ENCODE results near the gene BRD7.

BRD7 gene

GRCh38 chr16:50318796-50319578 lies 49.8 kb downstream of the BRD7 start:
- DNase-seq: no peak

DNA sequence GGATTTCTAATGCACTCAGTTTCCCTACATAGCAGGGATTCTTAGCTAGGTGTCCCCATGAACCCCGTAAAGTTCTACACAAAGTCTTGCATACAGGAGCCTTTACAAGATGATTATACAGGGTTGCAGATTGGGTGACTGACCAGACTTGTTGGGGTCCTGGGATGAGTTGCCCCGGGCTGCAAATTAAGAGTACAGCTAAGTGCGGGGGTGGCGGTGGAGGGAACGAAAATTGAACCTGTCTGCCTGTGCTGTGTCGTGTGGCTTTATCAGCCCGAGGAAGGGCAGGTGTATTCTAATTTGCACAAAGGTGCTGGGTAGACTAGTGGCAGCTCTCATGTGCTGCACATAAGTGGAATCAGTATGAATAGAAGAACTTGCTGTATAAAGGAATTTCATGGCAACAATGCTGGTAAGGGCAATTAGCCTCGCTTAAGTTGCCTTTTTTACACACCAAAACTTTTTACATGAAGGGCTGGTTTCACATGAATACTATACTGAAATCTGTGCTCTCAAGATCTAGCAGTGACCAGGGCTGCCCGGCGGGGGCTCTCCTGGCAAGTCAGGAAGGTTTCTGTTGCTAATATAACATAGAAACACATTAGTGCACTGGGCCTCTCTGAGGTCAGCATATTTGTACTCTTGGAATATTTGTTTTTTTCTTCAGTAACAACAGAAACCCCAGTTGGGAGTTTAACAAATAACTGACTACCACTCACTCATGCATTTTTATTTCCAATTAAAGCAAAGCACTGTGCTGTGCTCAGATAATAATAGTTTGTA lies 51.7 kb downstream of the BRD7 start:
- no peak for DNase-seq

- DNase-seq: no peak
Observed at GRCh38 chr16:50316102-50316847, 52.5 kb downstream of the BRD7 start.

DNA sequence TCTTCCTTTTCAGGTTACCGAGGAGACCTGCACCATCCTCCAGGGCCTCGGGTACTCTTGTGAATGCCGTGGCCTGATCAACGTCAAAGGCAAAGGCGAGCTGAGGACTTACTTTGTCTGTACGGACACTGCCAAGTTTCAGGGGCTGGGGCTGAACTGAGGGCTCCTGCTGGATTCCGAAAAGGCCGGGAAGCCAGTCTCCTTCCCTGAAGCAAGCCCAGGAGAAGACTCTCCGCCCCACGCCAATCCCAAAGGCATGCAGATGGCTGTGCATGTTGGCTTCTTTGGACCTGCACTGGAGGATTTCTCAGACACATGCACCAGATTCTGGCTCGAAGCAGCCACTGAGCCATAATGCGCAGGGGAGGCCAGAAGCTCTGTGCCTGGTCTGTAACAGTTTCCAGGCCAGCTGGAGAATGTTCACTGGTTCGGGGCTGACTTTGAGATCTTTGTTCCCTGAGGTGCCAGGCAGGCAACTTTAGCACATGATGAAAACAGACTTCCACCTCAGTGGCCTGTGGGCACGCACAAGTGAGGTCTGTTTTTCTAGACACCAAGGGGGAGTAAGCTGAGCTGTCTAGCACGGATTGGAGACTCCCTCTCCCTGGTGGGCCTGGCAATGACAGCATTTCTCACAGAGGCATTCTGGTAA lies 53.3 kb downstream of the BRD7 start:
- no peak for DNase-seq

GRCh38 chr16:50314665-50315064 lies 54.1 kb downstream of the BRD7 start:
- DNase-seq: no peak

DNA sequence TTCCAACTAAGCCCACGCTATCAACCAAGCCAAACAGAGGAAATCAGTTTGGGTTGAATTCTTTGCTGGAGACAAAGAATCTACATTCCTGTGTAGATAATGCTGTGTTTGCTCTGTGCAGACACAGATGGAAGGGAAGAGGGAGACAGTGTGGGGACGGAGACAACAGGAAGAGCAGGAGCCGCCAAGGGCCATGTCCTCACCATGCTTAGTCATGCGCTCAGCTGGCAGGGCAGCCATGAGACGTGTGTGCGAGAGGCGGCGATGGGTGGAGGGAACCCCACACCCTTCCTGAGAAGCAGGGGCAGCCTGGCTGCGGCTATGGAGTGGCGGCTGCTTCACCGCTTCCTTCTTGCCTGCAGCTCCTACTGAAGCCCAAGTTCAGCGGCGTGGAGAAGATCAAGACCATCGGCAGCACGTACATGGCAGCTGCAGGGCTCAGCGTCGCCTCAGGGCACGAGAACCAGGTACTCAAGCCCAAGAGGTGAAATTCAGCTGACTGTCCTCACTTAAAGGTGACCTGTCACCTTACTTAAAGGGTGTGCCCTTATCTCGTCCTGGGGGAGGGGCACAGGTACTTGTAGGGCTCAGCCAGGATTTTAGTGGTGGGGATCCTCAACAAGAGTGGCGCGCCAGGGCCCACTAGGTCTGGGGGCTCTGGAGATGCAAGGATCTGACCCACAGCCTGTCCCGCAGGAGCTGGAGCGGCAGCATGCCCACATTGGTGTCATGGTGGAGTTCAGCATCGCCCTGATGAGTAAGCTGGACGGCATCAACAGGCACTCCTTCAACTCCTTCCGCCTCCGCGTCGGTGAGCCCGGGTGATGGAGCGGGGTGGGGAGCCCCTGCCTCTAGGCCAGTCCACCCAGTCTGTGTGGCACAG lies 55.0 kb downstream of the BRD7 start:
- peak; percentile 22 for DNase-seq

GRCh38 chr16:50311891-50312501 lies 56.8 kb downstream of the BRD7 start:
- DNase-seq: peak; percentile 24

GRCh38 chr16:50311134-50311528 lies 57.7 kb downstream of the BRD7 start:
- no peak for DNase-seq

DNA sequence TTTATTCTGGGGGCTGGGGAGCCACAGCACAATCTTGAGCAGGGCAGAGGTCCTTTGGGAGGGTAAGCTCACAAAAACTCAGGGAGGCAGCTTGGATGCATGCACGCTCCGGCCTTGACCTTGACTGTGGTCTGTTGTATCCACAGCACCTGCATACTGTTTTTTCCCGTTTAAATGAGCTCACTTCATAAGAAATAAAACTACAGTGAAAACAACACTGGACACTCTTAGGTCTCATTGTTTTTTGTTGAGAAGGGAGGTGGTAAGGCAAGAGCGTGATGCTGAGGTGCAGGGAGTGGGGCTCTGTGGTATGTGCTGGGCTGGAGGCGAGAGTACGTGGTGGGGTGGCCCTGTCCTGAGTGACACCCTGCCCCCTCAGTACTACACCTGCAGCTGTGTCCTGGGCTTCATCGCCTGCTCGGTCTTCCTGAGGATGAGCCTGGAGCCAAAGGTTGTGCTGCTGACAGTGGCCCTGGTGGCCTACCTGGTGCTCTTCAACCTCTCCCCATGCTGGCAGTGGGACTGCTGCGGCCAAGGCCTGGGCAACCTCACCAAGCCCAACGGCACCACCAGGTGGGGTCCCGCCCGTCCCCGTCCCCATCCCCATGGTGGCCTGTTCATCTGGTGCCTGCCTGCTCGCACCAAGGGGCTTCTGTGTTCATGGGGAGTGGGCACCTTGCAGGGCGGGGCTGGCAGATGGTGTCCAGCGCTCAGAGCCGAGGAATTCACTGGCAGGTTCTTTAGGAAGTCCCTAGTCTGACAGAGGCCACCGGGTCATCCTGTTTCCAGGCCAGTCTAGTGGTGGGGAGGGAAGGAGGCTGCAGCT lies 58.3 kb downstream of the BRD7 start:
- DNase-seq: peak; percentile 38

GRCh38 chr16:50309527-50310307 lies 59.1 kb downstream of the BRD7 start:
- peak; percentile 21 for DNase-seq

DNA sequence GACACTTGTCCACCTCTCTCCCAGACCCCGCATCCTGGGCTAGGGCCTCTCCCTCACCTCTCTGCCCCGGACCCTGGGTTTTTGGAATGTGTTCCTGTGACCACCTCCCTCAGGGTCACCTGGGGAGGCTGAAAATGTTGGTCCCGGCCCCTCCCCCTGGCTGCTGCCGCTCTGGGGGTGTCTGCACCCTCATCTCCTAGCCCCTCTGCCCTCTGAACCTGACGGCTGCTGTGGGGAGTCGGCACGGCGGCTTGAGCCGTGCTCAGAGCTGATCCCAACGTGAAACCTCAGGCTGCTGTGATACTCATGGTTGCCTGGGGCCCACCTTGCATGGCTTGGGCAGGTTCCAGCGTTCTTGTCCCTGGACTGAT lies 59.6 kb downstream of the BRD7 start:
- no peak for DNase-seq

- DNase-seq: peak; percentile 18
Observed at GRCh38 chr16:50308237-50308965, 60.4 kb downstream of the BRD7 start.

DNA sequence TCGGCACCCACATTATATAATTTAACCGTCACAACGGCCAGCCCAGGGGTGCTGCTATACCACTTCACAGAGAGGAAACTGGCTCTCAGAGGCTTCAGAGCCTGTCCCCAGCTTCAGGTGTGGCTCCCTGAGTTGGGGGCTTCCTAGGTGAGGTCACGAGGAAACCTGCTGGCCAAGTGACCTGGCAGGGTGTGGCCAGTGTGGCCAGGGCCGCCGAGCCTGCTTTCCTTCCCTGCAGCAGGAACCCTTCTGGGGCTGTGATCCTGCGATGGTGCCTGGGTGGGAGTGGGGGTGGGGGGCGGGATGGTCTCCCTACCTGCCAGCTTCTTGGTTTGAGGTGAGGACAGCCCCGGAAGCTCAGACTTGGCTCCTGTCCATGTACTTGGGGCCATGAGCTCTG lies 62.5 kb downstream of the BRD7 start:
- DNase-seq: peak; percentile 18

DNA sequence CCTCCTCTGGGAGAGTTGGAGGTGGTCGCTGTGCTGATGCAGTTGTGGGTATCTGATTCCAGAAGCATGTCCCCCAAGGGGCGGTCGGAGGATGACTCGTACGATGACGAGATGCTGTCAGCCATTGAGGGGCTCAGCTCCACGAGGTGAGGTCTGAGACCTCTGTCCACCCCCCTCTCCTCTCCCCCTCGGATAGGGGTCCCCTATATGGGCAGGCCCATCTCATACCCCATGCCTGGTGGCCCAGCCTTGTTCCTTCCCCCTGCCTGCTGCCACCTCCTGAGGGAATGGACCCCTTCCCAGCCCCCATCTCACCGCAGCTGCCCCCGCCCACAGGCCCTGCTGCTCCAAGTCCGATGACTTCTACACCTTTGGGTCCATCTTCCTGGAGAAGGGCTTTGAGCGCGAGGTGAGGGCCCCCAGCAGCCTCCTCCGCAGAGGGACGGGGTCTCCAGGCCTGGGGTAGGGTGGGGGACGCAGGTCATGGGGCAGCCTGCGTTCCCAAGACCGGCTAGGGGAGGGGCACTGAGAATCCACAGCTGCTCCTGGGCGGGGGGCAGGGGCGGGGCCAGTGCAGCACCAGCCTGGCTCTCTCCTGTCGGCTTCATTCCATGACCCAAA lies 63.2 kb downstream of the BRD7 start:
- no peak for DNase-seq

DNA sequence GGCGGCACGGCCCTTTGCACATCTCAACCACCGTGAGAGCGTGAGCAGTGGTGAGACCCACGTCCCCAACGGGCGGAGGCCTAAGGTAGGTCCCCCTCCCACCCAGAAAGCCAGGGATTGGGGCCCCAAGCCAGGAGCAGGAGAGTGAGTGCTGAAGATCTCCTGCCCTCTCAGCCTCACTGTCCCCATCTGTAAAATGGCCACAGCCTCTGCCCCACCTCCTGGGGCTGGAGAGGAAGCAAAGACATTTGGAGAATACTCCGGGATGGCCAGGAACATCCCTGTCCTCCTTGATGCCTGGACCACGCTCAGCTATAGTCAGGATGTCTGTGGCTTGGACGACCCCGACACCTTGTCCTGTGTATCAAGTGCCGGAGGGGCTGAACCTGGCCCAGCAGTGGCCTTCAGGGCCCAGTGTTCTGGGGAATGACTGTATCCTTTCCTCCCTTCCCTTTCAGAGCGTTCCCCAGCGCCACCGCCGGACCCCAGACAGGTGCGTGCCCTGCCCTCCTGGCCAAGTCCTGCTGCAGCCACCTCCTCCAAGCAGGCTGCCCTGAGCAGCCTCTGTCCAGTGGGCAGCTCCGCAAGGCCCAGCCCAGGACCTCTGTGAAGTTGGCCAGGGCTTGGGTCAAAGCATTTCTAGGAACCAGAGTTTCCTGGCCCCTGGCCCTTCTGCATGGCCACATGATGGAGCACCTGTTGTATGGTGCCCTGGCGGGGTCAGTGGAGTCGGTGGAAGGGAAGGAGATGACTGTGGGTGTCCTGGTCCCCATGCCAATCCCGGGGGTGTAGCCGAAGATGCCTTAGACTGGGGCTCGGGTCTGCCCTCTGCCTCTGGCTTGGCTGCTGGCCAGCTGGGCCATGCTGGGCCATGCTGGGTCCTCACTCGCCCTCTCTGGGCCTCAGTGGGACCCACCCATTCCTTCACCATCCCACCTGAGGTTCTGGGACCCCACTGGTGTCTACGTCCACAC lies 64.0 kb downstream of the BRD7 start:
- DNase-seq: no peak

DNA sequence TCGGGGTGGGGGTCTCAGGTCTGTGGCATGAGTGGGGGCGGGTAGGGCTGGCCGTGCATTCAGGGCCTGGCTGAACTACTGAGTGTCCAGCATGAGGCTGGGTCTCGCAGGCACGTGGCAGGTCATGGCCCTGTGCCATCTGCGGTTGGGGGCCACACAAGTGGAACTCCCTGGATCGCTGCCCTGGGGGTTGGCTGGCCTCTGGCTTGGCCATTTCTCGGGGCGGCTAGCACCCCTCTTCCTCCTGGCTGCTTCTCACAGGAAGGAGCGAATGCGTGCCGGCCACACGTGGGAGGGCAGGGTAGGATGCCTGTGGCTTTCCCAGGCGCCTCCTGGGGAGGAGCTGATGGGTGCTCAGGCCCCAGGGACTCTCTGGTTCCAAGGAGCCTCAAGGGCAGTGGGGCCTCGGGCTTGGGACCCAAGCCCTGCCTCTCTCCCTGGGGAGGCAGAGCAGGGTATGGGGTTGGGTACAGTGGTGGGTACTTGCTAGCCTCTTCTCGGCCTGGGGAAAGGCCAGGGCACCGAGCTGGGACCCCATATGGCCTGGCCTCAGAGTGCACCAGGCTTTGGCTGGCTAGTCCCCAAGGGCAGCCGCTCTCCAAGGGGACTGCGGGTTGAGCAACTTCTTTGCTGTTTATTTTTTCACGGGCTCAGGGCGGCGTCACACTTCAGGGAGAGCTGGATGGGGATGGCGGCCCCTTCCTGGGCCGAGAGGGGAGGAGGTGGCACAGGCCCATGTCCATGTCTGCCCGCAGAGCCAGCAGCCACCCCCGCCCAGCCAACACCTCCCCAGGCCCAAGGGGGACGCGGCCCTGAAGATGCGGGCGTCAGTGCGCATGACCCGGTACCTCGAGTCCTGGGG lies 65.0 kb downstream of the BRD7 start:
- DNase-seq: peak; percentile 20
